ENCODE measurements around the gene FMN2. TPM values are rescaled to one million over a fixed set of nuclear protein-coding genes. Genes with fewer than 3 reads are reported as not detected.

The FMN2 gene
- total RNA-seq, 4 donors from 2014 or later, result 0.54 to 5.1 (median 1.2) TPM

DNA sequence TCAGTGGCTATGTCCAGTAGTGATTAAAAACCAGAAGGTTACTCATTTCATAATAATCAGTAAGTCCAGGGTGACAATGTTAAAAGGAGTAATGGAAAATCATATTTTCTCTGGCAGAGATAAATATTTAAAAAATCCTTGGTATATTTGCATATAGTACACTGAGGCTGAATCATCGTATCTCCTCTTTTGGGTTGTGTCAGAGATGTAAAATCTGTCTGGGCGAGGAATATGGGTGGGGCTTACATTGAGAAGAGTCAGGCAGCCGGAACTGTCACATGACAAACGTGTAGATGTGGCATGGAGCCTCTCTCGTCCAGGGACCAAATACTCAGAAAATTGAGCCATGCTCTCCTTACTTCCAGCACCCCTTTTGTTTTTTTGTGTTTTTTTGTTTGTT is 120.9 kb downstream of the FMN2 start:
- Histone ChIP-seq H3K9me3 (no peaks in the 10 kb centered on the region), H3K4me3 (no peak overlapping the region), H3K36me3 (no peaks in the 10 kb centered on the region), H3K27me3 (no peaks in the 10 kb centered on the region), H3K4me1 (no peaks in the 10 kb centered on the region), H3K27ac (no peak overlapping the region)
- DNase-seq, result no peak
- no peak for TF ChIP-seq CTCF (IDR thresholded peaks at IDR 0.05)
- TF ChIP-seq POLR2A (IDR thresholded peaks at IDR 0.05), result no peak

DNA sequence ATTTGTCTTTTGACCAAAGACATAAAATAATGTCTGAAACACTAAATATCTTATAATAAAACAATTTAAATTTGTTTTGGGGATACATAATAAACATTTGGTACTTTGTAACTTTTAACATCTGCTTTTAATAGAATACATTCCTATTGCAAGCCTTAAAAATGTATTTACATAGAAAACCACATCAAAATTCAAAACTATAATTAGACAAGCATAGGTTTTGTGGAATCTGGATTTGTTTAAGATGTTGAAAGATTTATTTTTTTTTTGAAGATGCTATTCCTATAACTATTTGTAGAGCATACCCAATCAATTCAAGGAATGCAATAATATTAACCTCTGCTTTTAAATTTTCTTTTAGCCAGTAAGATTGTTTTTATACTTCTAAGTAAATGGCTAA is 125.7 kb downstream of the FMN2 start:
- H3K36me3 ChIP-seq, result no peaks in the 10 kb centered on the region
- no peaks in the 10 kb centered on the region for H3K9me3 ChIP-seq
- no peak overlapping the region for H3K4me3 ChIP-seq
- H3K27me3 ChIP-seq, result no peaks in the 10 kb centered on the region
- H3K4me1 ChIP-seq, result no peaks in the 10 kb centered on the region
- TF ChIP-seq POLR2A (IDR thresholded peaks at IDR 0.05), result no peak
- no peak for TF ChIP-seq CTCF (IDR thresholded peaks at IDR 0.05)
- no peak for DNase-seq
- H3K27ac ChIP-seq, result no peak overlapping the region

GRCh38 chr1:240219104-240219503 is 127.4 kb downstream of the FMN2 start:
- no peak for TF ChIP-seq POLR2A (IDR thresholded peaks at IDR 0.05)
- TF ChIP-seq CTCF (IDR thresholded peaks at IDR 0.05), result no peak
- Histone ChIP-seq H3K4me1 (no peaks in the 10 kb centered on the region), H3K27ac (no peak overlapping the region), H3K9me3 (no peaks in the 10 kb centered on the region), H3K27me3 (no peaks in the 10 kb centered on the region), H3K4me3 (no peak overlapping the region), H3K36me3 (no peaks in the 10 kb centered on the region)
- DNase-seq, result no peak

- no peaks in the 10 kb centered on the region for H3K27me3 ChIP-seq
- no peaks in the 10 kb centered on the region for H3K4me1 ChIP-seq
- no peaks in the 10 kb centered on the region for H3K36me3 ChIP-seq
- H3K27ac ChIP-seq, result no peak overlapping the region
- no peaks in the 10 kb centered on the region for H3K9me3 ChIP-seq
- no peak for TF ChIP-seq CTCF (IDR thresholded peaks at IDR 0.05)
- no peak for TF ChIP-seq POLR2A (IDR thresholded peaks at IDR 0.05)
- no peak for DNase-seq
- no peak overlapping the region for H3K4me3 ChIP-seq
These were observed 134.4 kb downstream of the FMN2 start for GRCh38 chr1:240226102-240226501.

DNA sequence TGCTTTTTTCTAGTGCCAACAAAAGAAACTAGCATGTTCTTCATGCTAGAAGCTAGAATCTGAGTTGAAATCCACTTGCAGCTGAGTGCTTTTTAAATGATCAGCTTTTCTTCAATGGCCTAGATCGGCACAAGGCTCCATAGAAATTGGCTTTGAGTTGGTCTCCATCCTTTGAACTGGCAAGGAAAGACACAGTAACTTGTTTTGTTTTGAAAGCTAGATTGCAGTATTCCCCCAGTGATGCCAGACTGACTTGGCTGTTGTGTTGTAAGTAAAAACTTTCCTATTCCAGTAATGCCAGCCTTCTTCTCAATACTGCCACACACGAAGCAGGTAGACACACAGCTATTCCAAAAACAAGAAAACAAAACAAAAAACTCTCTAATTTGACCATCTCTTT is 139.1 kb downstream of the FMN2 start:
- DNase-seq, result no peak
- Histone ChIP-seq H3K4me3 (no peak overlapping the region), H3K27me3 (no peaks in the 10 kb centered on the region), H3K27ac (no peak overlapping the region), H3K36me3 (no peaks in the 10 kb centered on the region), H3K4me1 (no peaks in the 10 kb centered on the region), H3K9me3 (no peaks in the 10 kb centered on the region)
- TF ChIP-seq POLR2A (IDR thresholded peaks at IDR 0.05) (no peak), CTCF (IDR thresholded peaks at IDR 0.05) (no peak)

- DNase-seq, result no peak
- Histone ChIP-seq H3K27me3 (no peaks in the 10 kb centered on the region), H3K9me3 (no peaks in the 10 kb centered on the region), H3K36me3 (no peaks in the 10 kb centered on the region), H3K4me3 (no peak overlapping the region), H3K27ac (no peak overlapping the region), H3K4me1 (no peaks in the 10 kb centered on the region)
- no peak for TF ChIP-seq POLR2A (IDR thresholded peaks at IDR 0.05)
- TF ChIP-seq CTCF (IDR thresholded peaks at IDR 0.05), result no peak
These were observed 140.8 kb downstream of the FMN2 start for GRCh38 chr1:240232530-240232929.

Data from Peyer's patch (tissue), 4 donors.